GM21717 (cell line): ENCODE data around the gene ATP1A4.
"Not testable (repeated sequence)": the region's sequence is repeated elsewhere in the genome, so short reads cannot be mapped to it uniquely, and the experiment has no call there.

Experiments
- ATAC-seq: cut with Tn5 transposase; IDR thresholded peaks from one replicate; pipeline ENCODE4 v1.9.1; 2021; ENCODE audit warnings: mild to moderate bottlenecking, moderate library complexity; ENCODE audit not compliant: unreplicated experiment

ATP1A4 gene

DNA sequence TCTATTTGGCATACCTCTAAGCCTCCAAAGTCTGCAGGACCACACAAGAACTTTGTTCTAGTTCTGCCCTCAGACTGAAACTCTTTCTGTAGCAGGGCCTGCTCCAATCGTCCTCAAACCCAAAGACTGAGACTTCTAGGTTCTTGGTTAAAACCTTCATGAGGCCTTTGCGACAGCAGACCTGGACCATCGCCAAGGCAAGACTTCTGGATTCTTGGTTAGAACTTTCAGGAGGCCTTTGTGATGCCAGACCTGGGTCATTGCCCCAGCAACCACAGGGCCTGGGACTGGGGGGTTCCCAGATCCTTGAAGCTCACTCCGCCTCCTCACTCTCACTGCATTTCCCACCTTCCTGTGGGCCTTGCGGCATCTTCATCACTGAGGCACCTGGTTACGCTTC, at the start of gene ATP1A4:
Gene ATP1A4, plus strand, starts transcription at position 301 of the 400 bp plus-strand sequence. CDS start 438 bp downstream, outside the sequence.
- ATAC-seq = no peak

DNA sequence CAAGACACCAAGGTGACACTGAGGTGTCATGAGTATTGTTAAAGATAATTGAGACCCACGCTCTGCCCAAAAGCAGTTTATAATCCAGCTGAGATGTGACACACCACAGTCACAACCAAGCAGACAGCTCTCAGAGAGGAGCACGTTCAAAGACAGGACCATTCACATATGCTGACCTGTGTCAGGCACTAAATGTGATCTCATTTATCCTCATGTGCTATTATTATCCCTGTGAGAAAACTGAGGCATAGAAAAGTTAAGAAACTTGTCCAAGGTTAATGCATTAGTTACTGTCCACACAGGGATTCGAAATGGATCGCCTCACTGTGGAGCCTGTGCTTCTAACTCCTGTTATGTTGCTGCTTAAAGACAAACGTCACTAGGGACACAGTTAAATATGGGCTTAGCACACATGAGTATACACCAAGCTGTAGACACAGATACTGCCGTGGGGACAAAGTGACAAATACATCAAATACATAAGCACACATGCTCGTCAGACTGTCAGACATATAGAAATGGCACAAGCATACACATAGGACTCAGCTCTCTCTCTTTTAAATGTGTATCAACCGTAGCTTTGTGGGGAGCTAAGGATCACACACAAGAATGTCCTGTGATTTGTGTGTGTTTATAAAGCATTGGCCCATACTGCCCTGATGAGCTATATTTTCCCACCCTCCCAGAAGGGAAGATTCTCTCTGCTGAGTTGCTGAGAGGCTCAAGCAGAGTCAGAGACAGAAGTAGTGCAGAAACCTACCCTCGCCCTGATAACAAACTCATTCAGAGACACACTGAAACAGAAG, 49.5 kb upstream of the ATP1A4 start:
- no peak for ATAC-seq

GRCh38 chr1:160103658-160104408, 47.6 kb upstream of the ATP1A4 start:
- ATAC-seq = no peak

DNA sequence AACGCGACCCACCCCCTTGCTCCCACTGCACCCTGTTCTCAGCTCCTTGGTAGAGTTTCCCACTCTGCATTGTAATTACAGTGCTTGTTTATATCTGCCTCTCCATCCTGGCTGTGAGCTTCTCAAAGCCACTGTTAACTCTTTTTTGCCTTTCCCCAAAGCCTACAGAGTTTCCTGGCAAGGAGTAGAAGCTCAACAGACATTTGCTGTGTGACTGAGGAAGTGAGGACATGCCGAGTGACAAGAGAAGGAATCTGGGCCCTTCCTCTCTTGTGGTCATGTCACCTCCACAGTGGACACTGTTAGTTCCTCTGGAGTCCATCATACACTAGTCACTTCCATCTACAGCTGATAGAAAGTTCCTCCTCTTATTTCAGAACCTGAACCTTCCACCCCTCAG, 46.9 kb upstream of the ATP1A4 start:
- ATAC-seq = no peak

- no peak for ATAC-seq
Measured at GRCh38 chr1:160105155-160105554, 46.2 kb upstream of the ATP1A4 start.

DNA sequence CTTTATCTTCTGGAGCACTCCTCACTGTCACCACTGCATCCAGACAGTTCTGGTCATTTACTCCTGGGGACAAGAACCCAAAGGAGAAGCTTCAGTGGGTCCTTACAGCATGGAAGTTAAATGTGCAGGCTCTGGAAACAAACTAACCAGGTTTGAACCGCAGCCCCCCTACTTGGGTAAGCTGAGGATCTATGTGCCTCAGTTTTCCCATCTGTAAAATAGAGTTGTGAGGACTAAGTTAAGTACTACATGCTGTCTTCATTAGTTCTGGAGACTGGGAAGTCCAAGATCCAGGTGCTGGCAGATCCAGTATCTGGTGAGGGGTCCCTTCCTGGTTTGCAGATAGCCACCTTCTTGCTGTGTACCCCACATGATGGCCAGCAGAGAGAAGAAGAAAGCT, 43.9 kb upstream of the ATP1A4 start:
- ATAC-seq = no peak

GRCh38 chr1:160108888-160109662, 42.3 kb upstream of the ATP1A4 start:
- ATAC-seq = no peak

GRCh38 chr1:160109686-160110085, 41.7 kb upstream of the ATP1A4 start:
- no peak for ATAC-seq

DNA sequence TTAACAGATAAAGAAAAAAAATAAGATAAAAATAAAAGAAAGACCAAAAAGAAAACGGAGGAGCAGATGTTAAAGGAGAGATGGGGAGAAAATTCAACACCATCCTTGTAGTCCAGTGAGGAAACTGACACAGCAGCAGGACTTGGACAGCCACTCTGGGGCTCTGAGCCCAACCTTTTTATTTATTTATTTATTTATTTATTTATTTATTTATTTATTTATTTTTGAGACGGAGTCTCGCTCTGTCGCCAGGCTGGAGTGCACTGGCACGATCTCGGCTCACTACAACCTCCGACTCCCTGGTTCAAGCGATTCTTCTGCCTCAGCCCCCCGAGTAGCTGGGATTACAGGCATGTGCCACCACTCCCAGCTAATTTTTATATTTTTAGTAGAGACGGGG, 39.9 kb upstream of the ATP1A4 start:
- ATAC-seq = not testable (repeated sequence)

- no peak for ATAC-seq
Measured at GRCh38 chr1:160112357-160112756, 39.0 kb upstream of the ATP1A4 start.

DNA sequence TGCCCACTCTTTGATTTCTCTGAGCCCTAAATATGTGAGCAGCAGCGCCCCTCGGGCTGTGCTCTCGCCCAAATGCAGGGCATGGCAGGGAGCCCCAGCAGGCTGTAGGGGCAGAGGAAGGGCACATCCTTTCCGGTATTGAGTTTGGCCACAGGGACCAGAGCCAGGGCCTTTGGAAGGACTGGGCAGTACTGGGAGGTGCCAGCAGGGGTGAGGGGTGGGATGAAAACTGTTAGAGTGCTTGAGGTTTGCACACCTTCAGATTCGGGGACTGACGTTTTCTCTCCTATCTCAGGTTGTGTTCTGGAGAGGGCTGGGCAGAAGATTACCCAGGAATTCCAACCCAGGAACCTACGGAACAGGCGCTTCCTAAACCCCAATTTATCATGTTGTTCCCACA, 38.0 kb upstream of the ATP1A4 start:
- no peak for ATAC-seq

GRCh38 chr1:160114085-160114484, 37.3 kb upstream of the ATP1A4 start:
- ATAC-seq = no peak

GRCh38 chr1:160115545-160116282, 35.7 kb upstream of the ATP1A4 start, which contains the start of gene ATP1A2:
ATP1A2 (plus strand) TSS chr1:160115759; CDS start chr1:160115862, 103 bp downstream.
- ATAC-seq = no peak

DNA sequence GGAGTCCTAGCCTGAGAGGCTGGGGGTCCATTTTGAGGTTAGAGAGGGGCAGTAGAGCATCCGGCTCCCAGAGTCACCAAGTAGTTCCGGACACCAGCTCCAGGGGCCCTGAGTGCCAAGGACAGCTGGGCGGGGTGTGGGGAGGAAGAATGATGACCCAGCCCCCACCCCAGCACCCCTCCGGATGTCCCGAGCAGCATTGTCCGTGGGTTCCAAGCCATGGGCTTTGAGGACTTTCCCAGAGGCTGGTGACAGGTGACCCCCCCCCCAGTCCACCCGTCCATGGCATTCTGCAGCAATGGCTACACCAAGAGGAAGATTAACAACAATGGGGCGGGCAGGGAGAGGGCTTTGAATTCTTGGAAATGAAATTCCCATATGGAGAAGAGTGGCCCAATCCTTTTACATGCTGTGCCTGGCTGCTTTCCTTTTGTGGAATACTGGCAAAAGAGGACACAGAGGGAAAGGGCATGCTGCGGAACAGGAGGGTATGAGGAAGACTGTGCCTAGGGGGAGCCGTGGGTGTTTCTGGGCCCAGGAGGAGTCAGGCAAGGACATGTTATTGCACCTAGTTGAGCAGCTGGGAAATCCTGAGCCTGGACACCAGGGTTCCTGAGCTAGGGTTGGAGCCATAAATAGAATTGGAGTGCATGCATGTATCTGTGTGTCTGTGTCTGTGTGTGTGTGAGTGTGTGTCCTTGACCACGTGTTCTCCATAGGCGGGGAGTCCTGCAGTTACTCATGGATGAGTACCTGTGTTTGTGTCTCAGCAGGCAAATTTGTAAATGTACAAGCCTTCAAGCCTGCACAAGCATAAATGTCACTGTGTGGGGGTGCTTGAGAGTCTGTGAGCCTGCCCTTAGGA, 34.9 kb upstream of the ATP1A4 start:
- no peak for ATAC-seq

DNA sequence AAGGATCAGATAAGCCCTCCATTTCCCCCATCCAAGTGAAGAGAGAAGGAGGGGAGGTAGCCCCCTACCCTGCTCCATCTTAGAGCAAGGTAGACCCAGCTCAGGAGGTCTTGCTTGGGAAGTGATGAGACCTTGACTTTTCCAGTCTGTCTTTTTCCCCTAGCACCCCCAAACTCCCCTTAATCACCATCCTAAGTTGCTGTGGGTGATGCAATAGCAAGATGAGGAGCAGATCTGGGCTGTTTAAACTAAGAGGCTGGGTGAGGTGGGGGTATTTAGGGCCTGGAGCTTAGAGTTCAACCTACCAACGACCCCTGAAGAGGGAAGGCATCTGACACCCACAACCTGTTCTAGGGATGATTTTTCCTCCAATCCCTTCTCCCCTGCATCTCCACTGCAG, 34.1 kb upstream of the ATP1A4 start:
- ATAC-seq = no peak

GRCh38 chr1:160117709-160118183, 33.7 kb upstream of the ATP1A4 start:
- no peak for ATAC-seq

GRCh38 chr1:160118928-160119327, 32.5 kb upstream of the ATP1A4 start:
- no peak for ATAC-seq

DNA sequence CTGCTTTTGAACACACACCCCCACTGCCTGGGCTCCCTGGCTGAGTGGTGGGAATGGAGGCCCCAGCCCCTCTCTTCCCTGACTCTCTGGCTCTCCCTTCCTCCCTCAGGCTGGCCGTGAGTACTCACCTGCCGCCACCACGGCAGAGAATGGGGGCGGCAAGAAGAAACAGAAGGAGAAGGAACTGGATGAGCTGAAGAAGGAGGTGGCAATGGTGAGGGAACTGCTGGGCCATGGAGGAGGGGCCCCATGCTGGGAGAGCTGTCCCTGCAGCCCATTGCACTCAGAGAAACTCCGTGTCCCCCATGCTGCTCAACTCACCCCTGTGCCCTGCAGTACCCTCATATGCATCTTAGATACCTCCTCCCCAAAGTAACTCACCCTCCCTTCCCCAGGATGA, 30.6 kb upstream of the ATP1A4 start:
- no peak for ATAC-seq

- no peak for ATAC-seq
Measured at GRCh38 chr1:160121388-160121787, 30.0 kb upstream of the ATP1A4 start.
